Colon (tissue), 2 donors: ENCODE measurements around the gene KLHL34.

ENCODE experiments used
- FAIRE-seq: peaks from 2 replicates; lab custom pipeline; 2012; peaks lifted over from hg19 to GRCh38; lab: Jason Lieb, UNC
- donor health status: control.
- donor health status: control.

Gene KLHL34, protein sequence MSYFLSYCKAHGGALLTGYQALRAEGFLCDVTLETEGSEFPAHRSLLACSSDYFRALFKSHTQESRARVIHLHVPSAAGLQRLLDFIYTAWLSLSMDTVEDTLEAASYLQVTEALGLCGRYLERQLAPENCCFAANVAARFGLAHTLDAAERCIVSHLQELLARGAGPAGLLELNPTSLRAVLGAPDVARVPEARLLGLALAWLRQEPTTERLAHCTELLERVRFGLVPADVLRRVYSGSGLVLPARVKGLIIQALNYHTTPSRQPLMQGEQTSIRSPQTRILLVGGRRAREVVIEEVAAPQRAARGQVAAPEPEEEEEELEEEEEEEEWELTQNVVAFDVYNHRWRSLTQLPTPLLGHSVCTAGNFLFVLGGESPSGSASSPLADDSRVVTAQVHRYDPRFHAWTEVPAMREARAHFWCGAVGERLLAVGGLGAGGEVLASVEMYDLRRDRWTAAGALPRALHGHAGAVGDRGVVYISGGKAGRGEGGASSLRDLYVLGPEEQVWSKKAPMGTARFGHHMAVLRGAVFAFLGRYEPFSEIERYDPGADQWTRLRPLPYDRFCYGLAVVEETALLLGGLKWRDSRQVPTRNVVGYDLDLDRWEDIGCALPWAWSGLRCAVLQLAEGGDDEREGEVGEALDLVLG

GRCh38 chrX:21658152-21658737 is at the start of gene KLHL34:
TSS of gene KLHL34 (minus strand) at chrX:21658330. CDS start at chrX:21657788, 542 bp downstream.
- FAIRE-seq, result no peak

DNA sequence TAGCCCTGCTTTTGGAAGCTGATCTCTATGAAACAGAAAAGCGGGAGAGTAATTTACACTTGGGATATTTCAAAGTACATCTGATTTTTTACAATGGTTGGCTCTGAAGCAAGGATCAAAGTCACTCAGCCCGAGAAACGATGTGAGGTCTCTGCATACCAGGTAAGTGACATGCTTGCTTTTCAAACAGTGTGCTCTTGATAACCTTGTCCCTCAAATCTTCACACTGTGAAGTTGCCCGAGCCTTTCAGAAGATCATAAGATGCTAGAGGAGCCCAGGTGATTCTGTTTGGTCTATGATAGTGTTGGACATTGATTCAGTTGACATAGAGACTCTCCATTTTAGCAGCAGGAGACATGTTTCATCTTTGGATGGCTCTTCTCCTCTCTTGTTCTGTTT is 47.1 kb upstream of the KLHL34 start:
- no peak for FAIRE-seq

GRCh38 chrX:21702725-21703124 is 44.6 kb upstream of the KLHL34 start:
- FAIRE-seq, result no peak

GRCh38 chrX:21700967-21701366 is 42.8 kb upstream of the KLHL34 start:
- FAIRE-seq, result no peak

GRCh38 chrX:21700275-21700674 is 42.1 kb upstream of the KLHL34 start:
- no peak for FAIRE-seq

- FAIRE-seq, result no peak
These were observed 41.0 kb upstream of the KLHL34 start for GRCh38 chrX:21699136-21699535.

GRCh38 chrX:21698272-21698671 is 40.1 kb upstream of the KLHL34 start:
- FAIRE-seq, result no peak

- FAIRE-seq, result no peak
These were observed 33.4 kb upstream of the KLHL34 start for GRCh38 chrX:21691512-21692018.

DNA sequence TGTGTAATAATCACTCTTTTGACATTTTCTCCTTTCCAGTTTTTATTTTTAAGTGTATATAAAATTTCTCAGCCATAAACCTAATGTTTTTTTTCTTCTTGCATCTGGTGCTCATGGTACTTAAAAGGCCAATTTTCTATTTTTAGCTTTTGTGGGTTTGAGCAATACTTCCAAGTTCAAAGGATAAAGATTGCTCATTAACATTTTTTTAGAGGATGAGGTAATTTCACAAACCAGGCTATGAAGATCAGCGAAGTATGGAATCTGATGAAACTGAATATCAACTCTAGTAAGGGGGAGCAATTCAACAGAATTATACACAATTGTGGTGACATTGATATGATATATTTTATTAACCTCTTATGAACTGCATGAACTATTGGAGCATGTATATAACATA is 25.8 kb upstream of the KLHL34 start:
- FAIRE-seq, result no peak

DNA sequence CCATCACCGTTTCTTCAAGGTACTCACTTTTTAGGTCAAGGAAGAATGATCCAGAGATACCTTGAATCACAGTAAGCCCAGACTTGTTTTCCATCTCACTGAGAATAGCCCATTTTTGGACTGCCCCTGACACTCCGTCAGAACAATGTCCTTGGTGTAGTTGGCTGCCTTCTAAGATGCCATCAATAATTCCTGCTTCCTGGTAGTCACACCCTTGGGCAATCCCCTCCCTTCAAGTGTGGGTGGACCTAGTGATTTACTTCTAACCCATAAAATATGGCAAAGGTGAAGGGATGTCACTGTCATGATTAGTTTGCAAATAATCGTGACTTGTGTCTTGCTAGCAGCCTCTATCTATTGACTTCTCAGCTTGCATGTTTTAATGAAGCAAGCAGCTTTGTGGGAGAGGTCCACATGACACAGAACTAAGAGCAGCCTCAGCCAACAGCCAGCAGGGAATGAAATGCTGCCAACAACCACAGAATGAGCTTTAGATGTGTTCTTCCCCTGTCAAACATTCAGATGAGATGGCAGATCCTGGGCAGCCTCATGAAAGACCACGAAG is 20.0 kb upstream of the KLHL34 start:
- FAIRE-seq, result peak; percentile 10

- no peak for FAIRE-seq
These were observed 17.8 kb upstream of the KLHL34 start for GRCh38 chrX:21675931-21676330.

- FAIRE-seq, result no peak
These were observed 16.5 kb upstream of the KLHL34 start for GRCh38 chrX:21674430-21675186.

- no peak for FAIRE-seq
These were observed 8.5 kb upstream of the KLHL34 start for GRCh38 chrX:21666679-21667078.

DNA sequence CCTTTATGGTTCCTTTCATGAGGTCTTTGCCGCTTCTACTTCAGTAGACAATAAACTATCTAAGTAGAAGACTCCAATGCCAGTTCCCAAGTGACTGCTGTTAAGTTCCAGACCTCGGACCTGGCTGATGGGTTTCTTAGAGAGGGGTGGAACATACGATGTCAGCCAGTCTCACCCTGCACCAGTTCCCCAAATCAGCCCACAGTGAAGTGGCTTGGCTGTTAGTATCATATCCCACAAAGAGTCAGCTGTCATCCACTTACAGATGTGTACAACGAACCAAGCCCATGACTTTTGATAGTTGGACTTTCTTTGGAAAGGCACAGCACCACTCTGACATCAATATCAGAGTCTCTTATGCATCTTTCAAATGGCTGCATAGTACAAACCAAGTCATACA is 8.1 kb upstream of the KLHL34 start:
- FAIRE-seq, result no peak

DNA sequence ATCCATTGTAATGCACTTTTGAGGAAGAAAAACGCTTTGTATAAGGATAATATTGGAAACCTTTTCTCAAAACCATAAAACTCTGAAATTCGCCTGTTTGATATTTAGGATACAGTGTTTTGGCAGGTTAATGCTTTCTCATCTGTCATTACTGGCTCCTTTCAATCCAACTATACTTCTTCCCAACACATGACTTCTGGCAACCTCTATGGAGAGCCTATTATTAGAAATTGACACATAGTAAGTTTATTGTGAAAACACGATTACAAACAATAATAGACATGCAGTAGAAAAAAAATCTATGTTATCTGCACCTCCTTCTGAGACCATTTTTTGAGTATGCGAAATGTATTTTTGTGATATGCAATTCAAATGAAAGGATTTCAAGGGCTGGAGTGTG is 4.6 kb upstream of the KLHL34 start:
- FAIRE-seq, result no peak

- FAIRE-seq, result no peak
These were observed 3.2 kb upstream of the KLHL34 start for GRCh38 chrX:21661316-21661715.

- FAIRE-seq, result no peak
These were observed 2.0 kb upstream of the KLHL34 start for GRCh38 chrX:21660156-21660555.

- peak; percentile 72 for FAIRE-seq
These were observed 1.2 kb upstream of the KLHL34 start for GRCh38 chrX:21659320-21659719.

DNA sequence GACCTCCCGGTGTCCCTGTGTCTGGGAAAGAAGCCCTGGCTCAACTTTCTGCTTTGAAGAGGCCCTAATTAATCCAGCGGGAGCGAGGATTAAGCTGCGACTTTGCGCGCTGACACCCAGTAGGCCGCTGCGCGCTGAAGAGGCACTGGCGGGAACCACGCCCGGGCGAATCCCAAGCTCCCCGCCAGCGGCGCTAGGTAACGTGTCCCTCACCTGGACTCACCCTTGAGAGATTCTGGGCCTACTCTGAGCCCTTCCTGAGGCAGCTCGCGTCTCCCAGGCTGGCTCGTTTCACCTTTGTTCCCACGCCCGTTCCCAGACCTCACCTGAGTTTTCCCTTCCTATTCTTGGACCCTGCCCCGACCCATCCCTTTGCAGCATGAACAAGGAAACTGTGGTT is 616 bp upstream of the KLHL34 start:
- no peak for FAIRE-seq

DNA sequence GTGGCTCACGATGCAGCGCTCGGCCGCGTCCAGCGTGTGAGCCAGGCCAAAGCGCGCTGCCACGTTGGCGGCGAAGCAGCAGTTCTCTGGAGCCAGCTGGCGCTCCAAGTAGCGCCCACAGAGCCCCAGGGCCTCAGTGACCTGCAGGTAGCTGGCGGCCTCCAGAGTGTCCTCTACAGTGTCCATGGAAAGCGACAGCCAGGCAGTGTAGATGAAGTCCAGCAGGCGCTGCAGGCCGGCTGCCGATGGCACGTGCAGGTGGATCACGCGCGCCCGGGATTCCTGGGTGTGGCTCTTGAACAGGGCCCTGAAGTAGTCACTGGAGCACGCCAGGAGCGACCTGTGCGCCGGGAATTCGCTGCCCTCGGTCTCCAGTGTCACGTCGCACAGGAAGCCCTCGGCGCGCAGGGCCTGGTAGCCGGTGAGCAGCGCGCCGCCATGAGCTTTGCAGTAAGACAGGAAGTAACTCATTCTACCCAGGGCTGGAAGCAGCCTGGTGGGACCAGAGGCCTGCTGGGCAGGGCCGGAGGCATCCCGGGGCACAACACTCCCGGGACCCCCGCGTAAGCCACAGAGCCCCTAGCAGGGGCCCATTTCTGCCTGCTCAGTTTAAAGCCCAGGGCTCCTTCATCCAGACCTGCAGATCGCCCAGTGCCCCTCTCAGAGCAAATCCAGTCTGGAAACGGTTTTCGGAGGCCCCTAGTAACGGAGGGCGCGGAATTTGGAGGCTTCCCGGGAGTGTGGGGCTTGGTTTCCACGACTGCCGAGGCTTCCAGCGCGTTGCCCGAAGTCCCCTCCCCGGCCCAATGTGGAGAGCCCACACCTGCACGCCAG is 595 bp downstream of the KLHL34 start:
- no peak for FAIRE-seq
